A673 (cell line): ENCODE data around the gene LARGE2. TPM values are rescaled to one million over a fixed set of nuclear protein-coding genes. Genes with fewer than 3 reads are reported as not detected.
A peak's percentile ranks its signal among the peaks of the same experiment; 100 is the strongest.

ENCODE experiments used
- BruUV-seq: library from RNA; stranded (reverse); fragments of 400-500 nt; replicated peaks from 2 replicates; lab custom pipeline; 2021; lab: Mats Ljungman, UMichigan
- CTCF ChIA-PET: fragments of 300-600 bp; sonication (Branson Sonifier 250); formaldehyde crosslinking; loops from one replicate; lab custom pipeline; 2022; ENCODE audit warnings: antibody characterized with exemption; lab: Charles Lee
- POLR2A ChIA-PET: fragments of 300-600 bp; sonication (Branson Sonifier 250); formaldehyde crosslinking; loops from one replicate; lab custom pipeline; 2022; ENCODE audit warnings: antibody characterized with exemption; ENCODE audit not compliant: low non-redundant PET; lab: Charles Lee
- DNase-seq: peaks from one replicate; pipeline ENCODE4 v3.0.0-alpha.2; 2015; ENCODE audit warnings: low spot score
- H3K27ac ChIP-seq: fragments of 200-600 bp; sonication (generic); 2 replicates; pipeline ENCODE4 v1.5.1; 2016; ENCODE audit warnings: mixed run types, low read depth, mild to moderate bottlenecking, mixed read lengths, antibody characterized with exemption, low read length; ENCODE audit not compliant: poor library complexity, severe bottlenecking
- H3K27me3 ChIP-seq: fragments of 200-600 bp; sonication (generic); replicated peaks from 2 replicates; pipeline ENCODE4 v1.6.1; 2017; ENCODE audit warnings: mixed run types, low read depth, mild to moderate bottlenecking, mixed read lengths, antibody characterized with exemption, low read length; ENCODE audit not compliant: insufficient read depth, poor library complexity
- H3K36me3 ChIP-seq: fragments of 200-600 bp; sonication (generic); 2 replicates; pipeline ENCODE4 v1.6.1; 2016; ENCODE audit warnings: mixed run types, mild to moderate bottlenecking, mixed read lengths, antibody characterized with exemption, low read length; ENCODE audit not compliant: insufficient read depth, poor library complexity, severe bottlenecking
- H3K4me1 ChIP-seq: fragments of 200-600 bp; sonication (generic); 2 replicates; pipeline ENCODE4 v1.6.1; 2017; ENCODE audit warnings: mixed run types, mild to moderate bottlenecking, mixed read lengths, antibody characterized with exemption, low read length; ENCODE audit not compliant: insufficient read depth, poor library complexity, severe bottlenecking
- H3K4me3 ChIP-seq: fragments of 200-600 bp; sonication (generic); 2 replicates; pipeline ENCODE4 v1.5.1; 2016; ENCODE audit warnings: low read depth, mixed run types, mild to moderate bottlenecking, mixed read lengths, low read length; ENCODE audit not compliant: poor library complexity, severe bottlenecking
- H3K9me3 ChIP-seq: fragments of 200-600 bp; sonication (generic); 2 replicates; pipeline ENCODE4 v1.6.1; 2016; ENCODE audit warnings: mixed run types, low read depth, mild to moderate bottlenecking, mixed read lengths, antibody characterized with exemption, low read length; ENCODE audit not compliant: poor library complexity, severe bottlenecking
- EZH2 ChIP-seq: fragments of 200-600 bp; sonication (generic); IDR thresholded peaks from 2 replicates; pipeline ENCODE4 v1.6.1; 2017; ENCODE audit warnings: borderline replicate concordance, low read depth, mild to moderate bottlenecking, mixed read lengths, antibody characterized with exemption, low read length; ENCODE audit not compliant: poor library complexity, severe bottlenecking
- intact Hi-C: fragments of 100-400 bp; cut with micrococcal nuclease; formaldehyde crosslinking; loops from one replicate; pipeline ENCODE4 v1.10.0; 2022; ENCODE audit not compliant: unreplicated experiment
- total RNA-seq: library from RNA; stranded (reverse); gene quantifications from 2 replicates; pipeline ENCODE4 v1.2.3, GENCODE V29; 2021
- TF ChIP-seq, protein P1 (sequence below): fragments of 300-800, 200-600 bp; sonication (generic); conservative IDR thresholded peaks from 2 replicates; pipeline ENCODE4 v1.5.1; 2017; ENCODE audit warnings: low read depth, mild to moderate bottlenecking, antibody characterized with exemption, low read length, moderate library complexity, mixed read lengths

The LARGE2 gene
- total RNA-seq, 1 experiment from 2014 or later = 9.1 TPM

DNA sequence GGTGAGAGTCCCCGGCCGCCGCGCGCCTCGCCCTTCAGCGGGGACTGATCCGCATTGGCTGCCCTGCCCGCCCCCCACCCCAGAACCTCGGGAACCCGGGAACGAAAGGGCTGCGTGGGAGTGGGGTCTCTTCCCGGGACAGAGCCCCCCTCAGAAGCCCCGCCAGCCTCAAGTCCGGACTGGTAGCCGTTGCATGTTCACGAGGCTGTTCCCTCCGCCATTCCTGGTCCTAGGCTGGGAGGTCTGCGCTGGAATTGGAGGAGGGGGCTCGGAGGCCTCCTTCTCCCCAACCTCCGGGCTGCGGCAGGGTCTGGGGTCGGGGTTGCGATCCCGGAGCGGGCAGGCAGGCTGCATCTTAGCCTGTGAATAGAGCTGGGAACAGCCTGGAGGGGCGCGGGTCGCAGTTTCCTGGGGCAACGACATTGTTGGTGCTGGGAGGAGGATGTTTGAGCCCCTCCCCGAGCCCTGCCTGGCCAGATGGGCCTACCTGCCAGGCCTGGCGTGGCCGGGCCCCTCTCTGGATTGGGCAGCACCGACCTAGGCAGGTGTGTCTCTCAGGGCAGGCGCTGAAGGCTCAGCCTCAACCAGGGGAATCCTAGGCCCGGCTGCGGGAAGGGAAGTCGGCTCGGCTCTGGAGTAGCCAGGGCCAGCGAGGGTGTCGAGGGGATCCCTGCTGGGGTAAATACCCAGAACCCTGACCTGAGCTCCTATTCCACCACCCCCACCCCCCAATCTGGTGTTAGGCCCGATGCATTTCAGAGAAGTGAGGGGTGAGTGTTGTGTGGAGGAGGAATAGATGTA lies 36.3 kb upstream of the LARGE2 start:
- ChIA-PET CTCF (no interaction called here), POLR2A (no interaction called here)
- intact Hi-C loops = loop anchor here (10.0 kb wide), 1 partner anchor 429 kb away; no protein-coding TSS in a partner anchor
- Histone ChIP-seq H3K27ac (no peak overlapping the region), H3K36me3 (peaks cover 9% of the 10 kb centered on the region), H3K27me3 (no peaks in the 10 kb centered on the region), H3K4me1 (peaks cover 8% of the 10 kb centered on the region), H3K9me3 (no peaks in the 10 kb centered on the region), H3K4me3 (peak overlapping the region; percentile 58)
- DNase-seq = no peak
- TF ChIP-seq, protein P1, sequence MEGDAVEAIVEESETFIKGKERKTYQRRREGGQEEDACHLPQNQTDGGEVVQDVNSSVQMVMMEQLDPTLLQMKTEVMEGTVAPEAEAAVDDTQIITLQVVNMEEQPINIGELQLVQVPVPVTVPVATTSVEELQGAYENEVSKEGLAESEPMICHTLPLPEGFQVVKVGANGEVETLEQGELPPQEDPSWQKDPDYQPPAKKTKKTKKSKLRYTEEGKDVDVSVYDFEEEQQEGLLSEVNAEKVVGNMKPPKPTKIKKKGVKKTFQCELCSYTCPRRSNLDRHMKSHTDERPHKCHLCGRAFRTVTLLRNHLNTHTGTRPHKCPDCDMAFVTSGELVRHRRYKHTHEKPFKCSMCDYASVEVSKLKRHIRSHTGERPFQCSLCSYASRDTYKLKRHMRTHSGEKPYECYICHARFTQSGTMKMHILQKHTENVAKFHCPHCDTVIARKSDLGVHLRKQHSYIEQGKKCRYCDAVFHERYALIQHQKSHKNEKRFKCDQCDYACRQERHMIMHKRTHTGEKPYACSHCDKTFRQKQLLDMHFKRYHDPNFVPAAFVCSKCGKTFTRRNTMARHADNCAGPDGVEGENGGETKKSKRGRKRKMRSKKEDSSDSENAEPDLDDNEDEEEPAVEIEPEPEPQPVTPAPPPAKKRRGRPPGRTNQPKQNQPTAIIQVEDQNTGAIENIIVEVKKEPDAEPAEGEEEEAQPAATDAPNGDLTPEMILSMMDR = no peak
- TF ChIP-seq EZH2 = no peak
- no TSS peak for BruUV-seq

DNA sequence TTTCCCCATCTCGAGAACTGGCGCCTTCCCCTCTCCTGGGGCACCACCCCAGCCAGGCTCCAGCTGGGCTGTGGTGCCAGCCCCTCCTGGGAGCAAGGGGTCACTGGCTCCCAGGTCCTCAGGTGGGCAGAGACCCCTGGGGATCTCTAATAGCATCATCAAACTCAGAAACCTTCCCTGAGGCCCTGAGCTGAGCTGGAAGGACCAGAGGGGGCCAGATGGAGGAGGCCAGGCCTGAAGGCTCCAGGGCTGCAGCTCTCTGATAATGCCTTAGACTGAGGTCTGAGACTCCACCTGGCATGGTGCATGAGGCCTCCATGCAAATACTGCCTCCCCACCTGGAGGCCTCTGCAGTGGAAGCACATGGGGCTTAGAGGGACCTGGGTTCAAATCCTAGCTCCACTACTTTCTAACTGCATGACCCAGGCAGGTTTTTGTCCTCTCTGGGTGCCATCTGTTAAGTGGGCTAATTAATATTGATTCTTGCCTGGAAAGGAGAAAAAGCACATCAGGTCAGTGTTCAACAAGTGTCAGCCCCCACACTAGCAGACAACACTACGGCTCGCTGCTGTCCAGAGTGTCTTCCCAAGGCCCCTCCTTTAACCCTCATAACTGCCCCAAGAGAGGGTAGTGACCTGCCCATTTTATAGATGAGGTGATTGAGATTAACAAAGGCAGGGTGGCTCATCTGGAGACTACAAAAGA lies 35.5 kb upstream of the LARGE2 start:
- no peak for TF ChIP-seq EZH2
- TF ChIP-seq, protein P1 = no peak
- Histone ChIP-seq H3K27ac (no peak overlapping the region), H3K36me3 (peaks cover under 1% of the 10 kb centered on the region), H3K4me1 (peaks cover 4% of the 10 kb centered on the region), H3K9me3 (no peaks in the 10 kb centered on the region), H3K27me3 (no peaks in the 10 kb centered on the region), H3K4me3 (no peak overlapping the region)
- DNase-seq = no peak
- intact Hi-C loops = loop anchor here (10.0 kb wide), 1 partner anchor 428 kb away; no protein-coding TSS in a partner anchor
- ChIA-PET POLR2A (no interaction called here), CTCF (no interaction called here)
- BruUV-seq = no TSS peak

- intact Hi-C loops = loop anchor here (10.0 kb wide), 1 partner anchor 427 kb away; no protein-coding TSS in a partner anchor
- H3K4me3 ChIP-seq = no peak overlapping the region
- no peak for DNase-seq
- H3K36me3 ChIP-seq = no peaks in the 10 kb centered on the region
- no peaks in the 10 kb centered on the region for H3K27me3 ChIP-seq
- TF ChIP-seq EZH2 = no peak
- TF ChIP-seq, protein P1 = no peak
- no TSS peak for BruUV-seq
- peaks cover 4% of the 10 kb centered on the region for H3K4me1 ChIP-seq
- H3K27ac ChIP-seq = no peak overlapping the region
- no peaks in the 10 kb centered on the region for H3K9me3 ChIP-seq
- CTCF ChIA-PET = interaction anchor here (0.6 kb wide), 1 partner anchor 47 kb away, joined by 13 read pairs; no protein-coding TSS in a partner anchor
- POLR2A ChIA-PET = no interaction called here
Measured at GRCh38 chr11:45887587-45887986, 34.9 kb upstream of the LARGE2 start.
